HCT116 (cell line): Measurements from ENCODE around the gene SRPK3. TPM values are rescaled to one million over a fixed set of nuclear protein-coding genes. Genes with fewer than 3 reads are reported as not detected.

Source experiments
- ATAC-seq: fragments of 200-7000 bp; cut with Tn5 transposase; 2 replicates; pipeline ENCODE4 v1.9.1; 2020; ENCODE audit warnings: mild to moderate bottlenecking, moderate library complexity
- BruUV-seq: library from RNA; stranded (reverse); fragments of 400-500 nt; replicated peaks from 2 replicates; lab custom pipeline; 2021; lab: Mats Ljungman, UMichigan
- CTCF ChIA-PET: fragments of 300-600 bp; sonication (Branson Sonifier 250); formaldehyde crosslinking; loops from one replicate; lab custom pipeline; 2021; ENCODE audit warnings: antibody characterized with exemption; lab: Charles Lee
- POLR2A ChIA-PET: fragments of 300-600, 350-600 bp; sonication (Branson Sonifier 250); formaldehyde crosslinking; loops from one replicate; lab custom pipeline; 2021; ENCODE audit warnings: antibody characterized with exemption; lab: Charles Lee
- RAD21 ChIA-PET, 2 experiments: fragments of 300-600 bp; sonication (Branson Sonifier 250); formaldehyde crosslinking; loops; one replicate each; lab custom pipeline; 2023; ENCODE audit warnings: low total read pairs in 2 of 2; ENCODE audit not compliant: uncharacterized antibody in 2 of 2, unreplicated experiment in 2 of 2, low non-redundant PET in 1 of 2; lab: Charles Lee
- DNase-seq: peaks from one replicate; pipeline ENCODE4 v3.0.0-alpha.2; 2010; ENCODE audit warnings: low read depth, low spot score
- H2AFZ ChIP-seq: fragments of 200-600 bp; shearing (Covaris generic), sonication (generic); 2 replicates; pipeline ENCODE4 v1.6.1; 2017; ENCODE audit warnings: low read depth, mixed run types, mixed read lengths, antibody characterized with exemption, low read length; ENCODE audit not compliant: poor library complexity, severe bottlenecking
- H3K27ac ChIP-seq: 2 replicates; pipeline ENCODE4 v1.5.1; 2012; ENCODE audit warnings: low read depth, low read length
- H3K27me3 ChIP-seq: fragments of 200-600 bp; sonication (generic); 2 replicates; pipeline ENCODE4 v1.6.1; 2016; ENCODE audit warnings: mixed run types, low read length, mixed read lengths; ENCODE audit not compliant: insufficient read depth
- H3K36me3 ChIP-seq, 2 experiments: fragments of 200-500 bp in 1 of 2; fragments of 200-600 bp in 1 of 2; sonication (Bioruptor generic) in 1 of 2; sonication (generic) in 1 of 2; 2 replicates each; pipeline versions ENCODE4 v1.5.1 to v1.6.1; 2014 to 2016; ENCODE audit warnings: low read length in 2 of 2, inconsistent platforms in 1 of 2, mixed read lengths in 1 of 2, mixed run types in 1 of 2; ENCODE audit not compliant: insufficient read depth in 2 of 2, control insufficient read depth in 1 of 2
- H3K4me1 ChIP-seq, 2 experiments: fragments of 200-600 bp in 1 of 2; sonication (generic) in 1 of 2; 2 replicates each; pipeline versions ENCODE4 v1.5.1 to v1.6.1; 2012 to 2017; ENCODE audit warnings: low read length in 2 of 2, inconsistent platforms in 1 of 2, mild to moderate bottlenecking in 1 of 2, mixed read lengths in 1 of 2, mixed run types in 1 of 2, moderate library complexity in 1 of 2; ENCODE audit not compliant: insufficient read depth in 2 of 2, control insufficient read depth in 1 of 2
- H3K4me2 ChIP-seq: fragments of 200-600 bp; sonication (generic); 2 replicates; pipeline ENCODE4 v1.6.1; 2017; ENCODE audit warnings: mixed run types, low read length, mixed read lengths
- H3K4me3 ChIP-seq, 2 experiments: fragments of 200-600 bp in 1 of 2; sonication (generic) in 1 of 2; replicated peaks in 1 of 2; 2 replicates each; pipeline ENCODE4 v1.5.1; 2011 to 2016; ENCODE audit warnings: low read length in 2 of 2, control low read depth in 1 of 2, low read depth in 1 of 2, mild to moderate bottlenecking in 1 of 2, mixed read lengths in 1 of 2, mixed run types in 1 of 2
- H3K79me2 ChIP-seq: fragments of 200-600 bp; sonication (generic); 2 replicates; pipeline ENCODE4 v1.6.1; 2017; ENCODE audit warnings: mild to moderate bottlenecking, mixed run types, low read length, moderate library complexity, mixed read lengths; ENCODE audit not compliant: insufficient read depth
- H3K9ac ChIP-seq: fragments of 200-600 bp; sonication (generic); 2 replicates; pipeline ENCODE4 v1.6.1; 2016; ENCODE audit warnings: low read length, mixed read lengths
- H3K9me2 ChIP-seq: fragments of 200-600 bp; sonication (generic), shearing (Covaris generic); 2 replicates; pipeline ENCODE4 v1.6.1; 2017; ENCODE audit warnings: mixed run types, mild to moderate bottlenecking, moderate library complexity; ENCODE audit not compliant: insufficient read depth
- H3K9me3 ChIP-seq, 2 experiments: fragments of 200-500 bp in 1 of 2; fragments of 200-600 bp in 1 of 2; sonication (Bioruptor generic) in 1 of 2; sonication (generic) in 1 of 2; 2 replicates each; pipeline ENCODE4 v1.6.1; 2014 to 2017; ENCODE audit warnings: low read length in 2 of 2, mixed read lengths in 2 of 2, inconsistent platforms in 1 of 2, low read depth in 1 of 2, mild to moderate bottlenecking in 1 of 2, mixed run types in 1 of 2, moderate library complexity in 1 of 2; ENCODE audit not compliant: control insufficient read depth in 1 of 2, insufficient read depth in 1 of 2
- H4K20me1 ChIP-seq: fragments of 200-600 bp; sonication (generic), shearing (Covaris generic); 2 replicates; pipeline ENCODE4 v1.6.1; 2017; ENCODE audit warnings: mixed run types, mild to moderate bottlenecking, moderate library complexity; ENCODE audit not compliant: insufficient read depth
- ATF3 ChIP-seq: IDR thresholded peaks from 2 replicates; pipeline ENCODE4 v1.6.1; 2012
- CBX3 ChIP-seq: IDR thresholded peaks from 2 replicates; pipeline ENCODE4 v1.6.1; 2012; ENCODE audit warnings: low read depth
- CTCF ChIP-seq, 3 experiments: fragments of 200-600 bp in 1 of 3; sonication (generic) in 1 of 3; IDR thresholded peaks in 2 of 3; conservative IDR thresholded peaks in 1 of 3; 2 replicates each; pipeline ENCODE4 v1.5.1; 2012 to 2017; ENCODE audit warnings: low read depth in 2 of 3, low read length in 2 of 3, antibody characterized with exemption in 1 of 3, borderline replicate concordance in 1 of 3, control low read depth in 1 of 3, mild to moderate bottlenecking in 1 of 3, mixed read lengths in 1 of 3, mixed run types in 1 of 3, moderate library complexity in 1 of 3; ENCODE audit not compliant: insufficient read depth in 1 of 3
- EGR1 ChIP-seq: IDR thresholded peaks from 2 replicates; pipeline ENCODE4 v1.6.1; 2012; ENCODE audit warnings: low read depth
- ELF1 ChIP-seq: IDR thresholded peaks from 2 replicates; pipeline ENCODE4 v1.6.1; 2012; ENCODE audit warnings: low read depth, borderline replicate concordance
- FOSL1 ChIP-seq: IDR thresholded peaks from 2 replicates; pipeline ENCODE4 v1.6.1; 2012; ENCODE audit warnings: low read depth
- RAD21 ChIP-seq: IDR thresholded peaks from 2 replicates; pipeline ENCODE4 v1.6.1; 2012; ENCODE audit warnings: low read depth, mild to moderate bottlenecking
- REST ChIP-seq: IDR thresholded peaks from 2 replicates; pipeline ENCODE4 v1.6.1; 2012; ENCODE audit warnings: low read depth
- SIN3A ChIP-seq: IDR thresholded peaks from 2 replicates; pipeline ENCODE4 v1.6.1; 2012; ENCODE audit warnings: low read depth
- SRF ChIP-seq: IDR thresholded peaks from 2 replicates; pipeline ENCODE4 v1.6.1; 2012; ENCODE audit warnings: low read depth
- ZFX ChIP-seq: fragments of 450-650 bp; IDR thresholded peaks from 2 replicates; pipeline ENCODE4 v1.6.1; 2017
- ZNF274 ChIP-seq: fragments of 200-500 bp; sonication (Bioruptor generic); IDR thresholded peaks from 2 replicates; pipeline ENCODE4 v1.6.1; 2014; ENCODE audit warnings: mild to moderate bottlenecking, low read depth, low read length, inconsistent platforms
- intact Hi-C: fragments of 100-400 bp; cut with micrococcal nuclease; formaldehyde crosslinking; loops from 2 replicates; pipeline ENCODE4 v1.10.0; 2022
- total RNA-seq: library from RNA; stranded (reverse); gene quantifications from one replicate; pipeline ENCODE4 v1.2.1, GENCODE V29; 2021; ENCODE audit not compliant: unreplicated experiment

SRPK3 gene
- total RNA-seq, 1 experiment from 2014 or later = not detected

GRCh38 chrX:153828723-153829548, 48.1 kb downstream of the SRPK3 start:
- BruUV-seq = no TSS peak
- H4K20me1 ChIP-seq = no peaks in the 10 kb centered on the region
- peak; percentile 72 for ATAC-seq
- H3K36me3 ChIP-seq = no peaks in the 10 kb centered on the region
- no peaks in the 10 kb centered on the region for H3K9me3 ChIP-seq
- H3K27me3 ChIP-seq = no peaks in the 10 kb centered on the region
- no peak for DNase-seq
- H3K9me2 ChIP-seq = no peaks in the 10 kb centered on the region
- H3K9ac ChIP-seq = no peak overlapping the region
- no peaks in the 10 kb centered on the region for H3K79me2 ChIP-seq
- no peak overlapping the region for H3K27ac ChIP-seq
- H3K4me1 ChIP-seq = peaks cover 0 to 13% of the 10 kb centered on the region in 2 experiments; a peak in 2 of 4 replicates
- H3K4me3 ChIP-seq = peak overlapping the region in 1 of 2 experiments; percentile 42; a peak in 2 of 4 replicates
- H2AFZ ChIP-seq = no peak overlapping the region
- RAD21 ChIA-PET = no interaction called here
- TF ChIP-seq ZFX (no peak), CTCF (IDR thresholded peaks at IDR 0.05 in 2 of 3, conservative IDR thresholded peaks at IDR 0.05 in 1 of 3; ENCODE audit: borderline replicate concordance in 1 of 3, insufficient read depth in 1 of 3, low read depth in 2 of 3, low read length in 2 of 3) (0 out of 6 replicates have a peak, but pooled peaks of 1 of the 3 experiments have one; percentile 9)
- TF ChIP-seq, all 23 proteins: peak for 1
- intact Hi-C loops = no loop called here
- ChIA-PET POLR2A (no interaction called here), CTCF (no interaction called here)
- peak overlapping the region; percentile 63 for H3K4me2 ChIP-seq

- Histone ChIP-seq H3K4me1 (peaks cover 0 to 13% of the 10 kb centered on the region in 2 experiments; a peak in 2 of 4 replicates), H3K27ac (no peak overlapping the region), H3K4me3 (no peak overlapping the region), H3K4me2 (peak overlapping the region; percentile 63), H3K9ac (no peak overlapping the region), H3K79me2 (no peaks in the 10 kb centered on the region), H3K27me3 (no peaks in the 10 kb centered on the region), H3K9me2 (no peaks in the 10 kb centered on the region), H3K36me3 (no peaks in the 10 kb centered on the region), H3K9me3 (no peaks in the 10 kb centered on the region), H4K20me1 (no peaks in the 10 kb centered on the region), H2AFZ (no peak overlapping the region)
- POLR2A ChIA-PET = no interaction called here
- no TSS peak for BruUV-seq
- ATAC-seq (peak; percentile 18; the same call in 1 of the 2 replicates), DNase-seq (no peak)
- CTCF ChIA-PET = no interaction called here
- RAD21 ChIA-PET = no interaction called here
- intact Hi-C loops = no loop called here
- no peak for TF ChIP-seq CBX3
- TF ChIP-seq REST = no peak
- TF ChIP-seq ATF3 = no peak
- TF ChIP-seq SRF = no peak
- no peak for TF ChIP-seq EGR1
- no peak for TF ChIP-seq ZNF274
- no peak for TF ChIP-seq SIN3A
- TF ChIP-seq RAD21 = no peak
- TF ChIP-seq FOSL1 = no peak
- no peak for TF ChIP-seq ELF1
Observed at GRCh38 chrX:153829549-153829798, 48.6 kb downstream of the SRPK3 start.
